ENCODE data around the gene LOC101059915.

LOC101059915 gene

DNA sequence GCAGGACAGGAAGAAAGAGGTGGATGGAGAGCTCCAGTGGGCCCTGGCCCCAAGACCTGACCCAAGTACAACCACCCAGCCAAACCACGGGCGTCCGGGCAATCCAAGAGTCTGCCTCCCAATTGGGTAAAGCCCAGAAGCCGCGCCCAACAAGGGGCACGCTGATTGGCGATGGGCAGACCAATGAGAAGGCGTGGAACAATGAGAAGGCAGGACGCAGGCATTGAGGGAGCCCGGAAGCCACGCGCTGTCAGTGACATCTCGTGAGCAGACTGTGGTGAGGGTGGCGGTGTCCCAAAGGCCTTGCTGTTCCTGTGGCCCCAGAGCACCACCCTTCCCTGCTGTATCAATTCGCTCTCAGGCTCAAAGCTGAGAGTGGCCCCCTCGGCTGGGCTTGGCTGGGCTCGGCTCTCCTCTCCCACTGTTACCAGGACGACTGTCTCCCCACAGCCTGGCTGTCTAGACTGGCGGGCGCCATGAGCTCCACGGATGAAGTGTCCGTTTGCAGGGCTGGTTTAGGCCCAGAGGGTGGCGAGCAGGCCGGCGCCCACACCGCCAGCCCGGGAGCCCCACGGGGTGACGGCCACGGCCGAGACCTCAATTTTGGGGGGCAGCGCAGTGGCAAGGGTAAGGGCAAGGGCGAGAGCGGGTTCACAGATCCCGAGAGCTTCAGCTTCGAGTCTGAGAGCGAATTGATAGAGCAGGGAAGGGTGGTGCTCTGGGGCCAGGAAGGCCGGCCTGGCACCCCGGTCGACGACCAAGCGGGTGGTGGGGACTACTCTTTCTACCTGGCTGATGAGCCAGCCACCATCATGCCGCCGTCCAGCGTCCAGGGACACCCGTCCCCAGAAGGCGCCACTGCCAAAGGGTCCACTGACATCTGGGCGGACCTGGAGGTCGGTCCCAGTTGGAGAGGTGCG lies at the start of gene LOC101059915:
LOC101059915 (plus strand) TSS at position 219 of the 920 bp plus-strand sequence.
- H3K4me3 ChIP-seq = no peak within 1 kb of the TSS
- DNase-seq (ENCODE audit: low spot score in 2 of 2) = no peak
- no peaks in the 10 kb centered on the region for H3K9me3 ChIP-seq
- H3K27ac ChIP-seq = no peak within 1 kb of the TSS
- TF ChIP-seq POLR2A (IDR thresholded peaks at IDR 0.05) (no peak), CTCF (IDR thresholded peaks at IDR 0.05) (no peak), EP300 (IDR thresholded peaks at IDR 0.05) (no peak)
- H3K4me1 ChIP-seq = no peaks in the 10 kb centered on the region
- H3K27me3 ChIP-seq = no peaks in the 10 kb centered on the region
- no peaks in the 10 kb centered on the region for H3K36me3 ChIP-seq
- 90 to 92% methylated on average over 14 to 50 of the region's 50 CpGs for WGBS, 2 donors

DNA sequence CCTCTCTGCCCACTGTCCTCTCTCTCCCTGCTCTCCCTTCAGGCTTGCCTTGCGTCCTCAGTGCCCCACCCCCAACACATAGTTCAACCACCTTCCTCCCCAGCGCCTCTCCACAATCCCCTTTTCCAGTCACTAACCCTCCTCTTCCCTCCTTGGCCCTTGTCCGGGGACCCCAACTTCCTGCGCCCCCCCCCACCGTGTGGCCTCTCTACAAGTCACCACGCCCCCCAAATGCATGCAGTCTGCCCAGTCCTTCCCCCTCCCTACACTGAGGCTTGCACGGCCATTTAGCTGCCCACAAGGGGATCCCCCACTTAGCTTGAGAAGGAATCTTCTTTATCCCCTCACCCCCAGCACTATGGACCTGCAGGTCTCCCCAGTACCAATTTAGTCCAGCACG lies 49.6 kb upstream of the LOC101059915 start:
- Histone ChIP-seq H3K9me3 (no peaks in the 10 kb centered on the region), H3K4me3 (no peak overlapping the region), H3K27me3 (no peaks in the 10 kb centered on the region), H3K27ac (peak overlapping the region in 1 of 4 donors; percentile 26), H3K4me1 (peaks cover 0 to 11% (median 3%) of the 10 kb centered on the region in 4 donors), H3K36me3 (peaks cover 0 to 25% (median 0%) of the 10 kb centered on the region in 3 donors)
- DNase-seq (ENCODE audit: low spot score in 2 of 2) = no peak
- WGBS, 2 donors = 64 to 76% methylated on average over 8 of the region's 8 CpGs
- TF ChIP-seq POLR2A (IDR thresholded peaks at IDR 0.05) (no peak), CTCF (IDR thresholded peaks at IDR 0.05) (no peak), EP300 (IDR thresholded peaks at IDR 0.05) (no peak)

DNA sequence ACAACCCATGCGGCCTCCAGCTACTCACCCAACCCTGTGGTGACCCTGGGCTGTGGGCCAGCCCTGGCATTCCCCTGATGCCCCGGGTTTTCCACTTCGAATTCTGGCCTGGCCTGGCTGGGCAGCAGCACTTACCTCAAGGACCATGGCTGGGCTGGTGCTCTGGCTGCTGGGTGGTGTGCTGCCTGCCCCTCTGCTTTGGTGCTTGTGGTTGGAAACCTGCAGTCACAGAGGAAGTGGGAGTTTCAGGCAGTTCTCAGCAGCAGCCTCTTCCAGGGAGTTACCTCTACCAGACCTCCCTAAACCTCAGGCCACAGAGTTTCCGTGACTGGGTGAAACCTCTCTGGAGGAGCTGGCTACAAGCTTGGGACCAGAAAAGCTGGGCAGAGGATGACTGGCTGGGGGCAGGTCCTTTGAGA lies 49.0 kb upstream of the LOC101059915 start, which contains the start of gene CXCR3:
CXCR3 (minus strand) TSS at position 209 of the 419 bp plus-strand sequence; CDS start at position 147, 62 bp downstream.
- Histone ChIP-seq H3K4me1 (peaks cover 0 to 16% (median 8%) of the 10 kb centered on the region in 4 donors), H3K27ac (peak within 1 kb of the TSS in 1 of 4 donors; percentile 26), H3K36me3 (peaks cover 0 to 19% (median 0%) of the 10 kb centered on the region in 3 donors), H3K27me3 (no peaks in the 10 kb centered on the region), H3K4me3 (no peak within 1 kb of the TSS), H3K9me3 (no peaks in the 10 kb centered on the region)
- DNase-seq (ENCODE audit: low spot score in 2 of 2) = no peak
- 0 to 48% methylated on average over 2 to 4 of the region's 4 CpGs for WGBS, 2 donors
- no peak for TF ChIP-seq EP300 (IDR thresholded peaks at IDR 0.05)
- no peak for TF ChIP-seq CTCF (IDR thresholded peaks at IDR 0.05)
- no peak for TF ChIP-seq POLR2A (IDR thresholded peaks at IDR 0.05)

DNA sequence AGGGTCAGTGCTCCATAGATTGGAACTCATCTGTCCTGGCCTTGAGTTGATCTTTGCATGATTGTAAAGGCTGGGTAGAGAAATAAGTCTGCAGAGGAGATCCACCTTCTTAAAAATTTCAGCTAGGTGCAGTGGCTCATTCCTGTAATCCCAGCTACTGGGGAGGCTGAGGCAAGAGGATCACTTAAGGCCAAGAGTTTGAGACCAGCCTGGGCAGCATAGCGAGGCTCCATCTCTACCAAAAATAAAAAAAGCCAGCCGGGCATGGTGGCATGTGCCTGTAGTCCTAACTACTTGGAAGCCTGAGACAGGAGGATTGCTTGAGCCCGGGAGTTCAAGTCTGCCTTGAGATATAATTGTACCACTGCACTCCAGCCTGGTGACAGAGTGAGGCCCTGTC lies 48.6 kb upstream of the LOC101059915 start:
- no peak for DNase-seq (ENCODE audit: low spot score in 2 of 2)
- H3K27ac ChIP-seq = no peak overlapping the region
- peaks cover 0 to 15% (median 0%) of the 10 kb centered on the region in 3 donors for H3K36me3 ChIP-seq
- WGBS, 2 donors = 92 to 100% methylated on average over 1 to 3 of the region's 3 CpGs
- no peaks in the 10 kb centered on the region for H3K27me3 ChIP-seq
- no peaks in the 10 kb centered on the region for H3K9me3 ChIP-seq
- no peak overlapping the region for H3K4me3 ChIP-seq
- TF ChIP-seq EP300 (IDR thresholded peaks at IDR 0.05) (no peak), CTCF (IDR thresholded peaks at IDR 0.05) (no peak), POLR2A (IDR thresholded peaks at IDR 0.05) (no peak)
- peaks cover 0 to 21% (median 10%) of the 10 kb centered on the region in 4 donors for H3K4me1 ChIP-seq

GRCh38 chrX:71619193-71619592 lies 48.2 kb upstream of the LOC101059915 start:
- Histone ChIP-seq H3K36me3 (peaks cover 0 to 11% (median 0%) of the 10 kb centered on the region in 3 donors), H3K9me3 (no peaks in the 10 kb centered on the region), H3K27me3 (no peaks in the 10 kb centered on the region), H3K27ac (no peak overlapping the region), H3K4me1 (peaks cover 0 to 21% (median 10%) of the 10 kb centered on the region in 4 donors), H3K4me3 (no peak overlapping the region)
- DNase-seq (ENCODE audit: low spot score in 2 of 2) = no peak
- TF ChIP-seq CTCF (IDR thresholded peaks at IDR 0.05) (no peak), EP300 (IDR thresholded peaks at IDR 0.05) (no peak), POLR2A (IDR thresholded peaks at IDR 0.05) (no peak)
- 87 to 89% methylated on average over 8 of the region's 8 CpGs for WGBS, 2 donors

Measured in tibial nerve (tissue), 4 donors.